GM23338 (cell line): ENCODE data around the gene EMC6. TPM values are rescaled to one million over a fixed set of nuclear protein-coding genes. Genes with fewer than 3 reads are reported as not detected.

Source experiments
- ATAC-seq: fragments of 200-7000 bp; cut with Tn5 transposase; 3 replicates; pipeline ENCODE4 v1.9.1; 2020
- DNase-seq: peaks from one replicate; pipeline ENCODE4 v3.0.0-alpha.2; 2015; ENCODE audit warnings: low spot score
- H2AFZ ChIP-seq: fragments of 200-600 bp; sonication (generic); 2 replicates; pipeline ENCODE4 v1.8.0; 2016; ENCODE audit warnings: antibody characterized with exemption, mild to moderate bottlenecking, moderate library complexity
- H3F3A ChIP-seq: fragments of 200-600 bp; sonication (generic); replicated peaks from 2 replicates; pipeline ENCODE4 v1.8.0; 2017; ENCODE audit warnings: antibody characterized with exemption, mixed run types, low read depth
- H3K27ac ChIP-seq: fragments of 200-600 bp; sonication (generic); 2 replicates; pipeline ENCODE4 v1.6.1; 2016; ENCODE audit warnings: low read depth
- H3K27me3 ChIP-seq: fragments of 200-600 bp; sonication (generic); 2 replicates; pipeline ENCODE4 v1.8.0; 2016; ENCODE audit warnings: mild to moderate bottlenecking, mixed run types, moderate library complexity; ENCODE audit not compliant: insufficient read depth
- H3K36me3 ChIP-seq: fragments of 200-600 bp; sonication (generic); 2 replicates; pipeline ENCODE4 v1.8.0; 2016; ENCODE audit warnings: mild to moderate bottlenecking; ENCODE audit not compliant: insufficient read depth
- H3K4me1 ChIP-seq: fragments of 200-600 bp; sonication (generic); 2 replicates; pipeline ENCODE4 v1.8.0; 2016; ENCODE audit warnings: mild to moderate bottlenecking, moderate library complexity; ENCODE audit not compliant: insufficient read depth
- H3K4me2 ChIP-seq: fragments of 200-600 bp; sonication (generic); 2 replicates; pipeline ENCODE4 v1.7.1; 2017; ENCODE audit warnings: mixed run types
- H3K4me3 ChIP-seq: fragments of 200-600 bp; sonication (generic); 2 replicates; pipeline ENCODE4 v1.6.1; 2016; ENCODE audit warnings: mixed run types
- H3K79me2 ChIP-seq: fragments of 200-600 bp; sonication (generic); replicated peaks from 2 replicates; pipeline ENCODE4 v1.8.0; 2017; ENCODE audit warnings: mild to moderate bottlenecking; ENCODE audit not compliant: insufficient read depth
- H3K9me2 ChIP-seq: fragments of 200-600 bp; sonication (generic); 2 replicates; pipeline ENCODE4 v1.8.0; 2017; ENCODE audit not compliant: insufficient read depth
- H4K20me1 ChIP-seq: fragments of 200-600 bp; sonication (generic); replicated peaks from 2 replicates; pipeline ENCODE4 v1.8.0; 2017; ENCODE audit warnings: mild to moderate bottlenecking; ENCODE audit not compliant: insufficient read depth
- H3K27ac Mint-ChIP-seq: 2 replicates; pipeline ENCODE4 v1.8.0; 2020; ENCODE audit warnings: inconsistent platforms, mild to moderate bottlenecking, moderate library complexity, mixed read lengths
- H3K27me3 Mint-ChIP-seq: 3 replicates; pipeline ENCODE4 v1.8.0; 2022; ENCODE audit warnings: low read depth, mild to moderate bottlenecking, moderate library complexity, mixed read lengths, inconsistent platforms; ENCODE audit not compliant: insufficient read depth, poor library complexity
- H3K36me3 Mint-ChIP-seq: 3 replicates; pipeline ENCODE4 v1.8.0; 2021; ENCODE audit warnings: low read depth, mild to moderate bottlenecking, inconsistent platforms, moderate library complexity, mixed read lengths
- H3K4me1 Mint-ChIP-seq: 3 replicates; pipeline ENCODE4 v1.8.0; 2020; ENCODE audit warnings: mild to moderate bottlenecking, inconsistent platforms, mixed read lengths
- H3K4me3 Mint-ChIP-seq: 3 replicates; pipeline ENCODE4 v1.8.0; 2021; ENCODE audit warnings: moderate library complexity, mild to moderate bottlenecking, inconsistent platforms, mixed read lengths
- H3K9me3 Mint-ChIP-seq: 3 replicates; pipeline ENCODE4 v1.8.0; 2020; ENCODE audit warnings: moderate library complexity, mild to moderate bottlenecking, inconsistent platforms, mixed read lengths
- CREB1 ChIP-seq: fragments of 250-450 bp; sonication (Bioruptor Pico); IDR thresholded peaks from 2 replicates; pipeline ENCODE4 v1.5.0; 2020; ENCODE audit warnings: low read depth, mild to moderate bottlenecking, moderate library complexity
- CTCF ChIP-seq, 2 experiments: fragments of 200-600 bp in 1 of 2; sonication (generic) in 1 of 2; conservative IDR thresholded peaks; 2 replicates each; pipeline versions ENCODE4 v1.5.1 to v1.6.1; 2016 to 2017; ENCODE audit warnings: antibody characterized with exemption in 2 of 2, low read depth in 2 of 2, mild to moderate bottlenecking in 2 of 2, moderate library complexity in 1 of 2
- EZH2phosphoT487 ChIP-seq: fragments of 200-600 bp; sonication (generic); IDR thresholded peaks from one replicate; pipeline ENCODE4 v1.8.1; 2018; ENCODE audit warnings: antibody characterized with exemption; ENCODE audit not compliant: unreplicated experiment
- JUNB ChIP-seq: IDR thresholded peaks from one replicate; pipeline ENCODE4 v1.6.1; 2016; ENCODE audit warnings: antibody characterized with exemption; ENCODE audit not compliant: unreplicated experiment
- NANOG ChIP-seq: IDR thresholded peaks from 2 replicates; pipeline ENCODE4 v1.6.1; 2016; ENCODE audit warnings: antibody characterized with exemption, borderline replicate concordance
- POLR2AphosphoS5 ChIP-seq: IDR thresholded peaks from 2 replicates; pipeline ENCODE4 v1.6.1; 2016; ENCODE audit warnings: antibody characterized with exemption, low read depth
- REST ChIP-seq: IDR thresholded peaks from one replicate; pipeline ENCODE4 v1.6.1; 2018; ENCODE audit warnings: antibody characterized with exemption; ENCODE audit not compliant: unreplicated experiment
- STAT1 ChIP-seq: IDR thresholded peaks from one replicate; pipeline ENCODE4 v1.6.1; 2016; ENCODE audit warnings: antibody characterized with exemption; ENCODE audit not compliant: unreplicated experiment
- ZNF114 ChIP-seq: fragments of 250-450 bp; sonication (Bioruptor Pico); IDR thresholded peaks from 2 replicates; pipeline ENCODE4 v1.5.0; 2020; ENCODE audit warnings: mild to moderate bottlenecking, moderate library complexity
- ZNF331 ChIP-seq: fragments of 250-450 bp; sonication (Bioruptor Pico); IDR thresholded peaks from 2 replicates; pipeline ENCODE4 v1.5.0; 2020; ENCODE audit warnings: low read depth, mild to moderate bottlenecking, moderate library complexity
- polyA plus RNA-seq: library from polyadenylated mRNA; unstranded; fragments of >200 nt; fragmentation: Nextera tagmentation; extraction: Ambion mirVana; gene quantifications from 2 replicates; pipeline ENCODE4 v1.2.1, GENCODE V29; 2016
- total RNA-seq: library from RNA; depleted of rRNA; stranded (reverse); fragments of >200 nt; shearing (Covaris generic); gene quantifications from 2 replicates; pipeline ENCODE4 v1.2.3, GENCODE V29; 2014
- TF ChIP-seq, protein P1 (sequence below): IDR thresholded peaks from 2 replicates; pipeline ENCODE4 v1.6.1; 2016; ENCODE audit warnings: antibody characterized with exemption
- TF ChIP-seq, protein P2 (sequence below): fragments of 250-450 bp; sonication (Bioruptor Pico); IDR thresholded peaks from 2 replicates; pipeline ENCODE4 v1.5.0; 2020; ENCODE audit warnings: mild to moderate bottlenecking, moderate library complexity

Gene EMC6
- total and polyA plus RNA-seq, 2 experiments from 2014 or later: 48.0 to 230 TPM

DNA sequence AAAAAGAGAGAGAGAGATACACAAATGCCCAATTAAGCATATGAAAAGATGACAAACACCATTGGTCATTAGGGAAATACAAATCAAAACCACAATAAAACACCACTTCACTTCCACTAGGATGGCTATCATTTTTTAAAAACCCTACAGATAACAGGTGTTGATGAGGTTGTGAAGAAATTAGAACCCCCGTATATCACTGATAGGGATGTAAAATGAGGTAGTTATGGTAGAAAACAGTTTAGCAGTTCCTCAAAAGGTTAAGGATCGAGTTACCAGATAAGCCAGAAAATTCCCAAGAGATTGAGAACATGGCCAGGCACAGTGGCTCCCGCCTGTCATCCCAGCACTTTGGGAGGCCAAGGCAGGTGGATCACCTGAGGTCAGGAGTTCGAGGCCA lies 24.5 kb downstream of the EMC6 start:
- Mint-ChIP-seq H3K27ac (no peak overlapping the region), H3K4me1 (peaks cover 14% of the 10 kb centered on the region), H3K27me3 (peaks cover 26% of the 10 kb centered on the region), H3K9me3 (peaks cover 6% of the 10 kb centered on the region; the same call in 1 of the 3 replicates), H3K36me3 (no peaks in the 10 kb centered on the region), H3K4me3 (no peak overlapping the region)
- ATAC-seq (no peak), DNase-seq (no peak)
- Histone ChIP-seq H2AFZ (no peak overlapping the region), H3K36me3 (no peaks in the 10 kb centered on the region), H3K79me2 (no peaks in the 10 kb centered on the region), H3K4me2 (no peak overlapping the region), H3K4me1 (peaks cover 16% of the 10 kb centered on the region; the same call in 1 of the 2 replicates), H4K20me1 (no peaks in the 10 kb centered on the region), H3K9me2 (no peaks in the 10 kb centered on the region), H3K4me3 (no peak overlapping the region), H3K27ac (no peak overlapping the region), H3K27me3 (peaks cover 25% of the 10 kb centered on the region), H3F3A (peaks cover 12% of the 10 kb centered on the region)
- no peak for TF ChIP-seq ZNF114 (CRISPR knock-in tag)
- TF ChIP-seq CTCF (conservative IDR thresholded peaks at IDR 0.05; ENCODE audit: low read depth in 2 of 2): no peak
- no peak for TF ChIP-seq CREB1 (CRISPR knock-in tag)
- no peak for TF ChIP-seq EZH2phosphoT487
- no peak for TF ChIP-seq REST
- TF ChIP-seq POLR2AphosphoS5: no peak
- TF ChIP-seq ZNF331 (CRISPR knock-in tag): no peak
- TF ChIP-seq, protein P1, sequence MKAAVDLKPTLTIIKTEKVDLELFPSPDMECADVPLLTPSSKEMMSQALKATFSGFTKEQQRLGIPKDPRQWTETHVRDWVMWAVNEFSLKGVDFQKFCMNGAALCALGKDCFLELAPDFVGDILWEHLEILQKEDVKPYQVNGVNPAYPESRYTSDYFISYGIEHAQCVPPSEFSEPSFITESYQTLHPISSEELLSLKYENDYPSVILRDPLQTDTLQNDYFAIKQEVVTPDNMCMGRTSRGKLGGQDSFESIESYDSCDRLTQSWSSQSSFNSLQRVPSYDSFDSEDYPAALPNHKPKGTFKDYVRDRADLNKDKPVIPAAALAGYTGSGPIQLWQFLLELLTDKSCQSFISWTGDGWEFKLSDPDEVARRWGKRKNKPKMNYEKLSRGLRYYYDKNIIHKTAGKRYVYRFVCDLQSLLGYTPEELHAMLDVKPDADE: no peak
- no peak for TF ChIP-seq NANOG
- TF ChIP-seq, protein P2, sequence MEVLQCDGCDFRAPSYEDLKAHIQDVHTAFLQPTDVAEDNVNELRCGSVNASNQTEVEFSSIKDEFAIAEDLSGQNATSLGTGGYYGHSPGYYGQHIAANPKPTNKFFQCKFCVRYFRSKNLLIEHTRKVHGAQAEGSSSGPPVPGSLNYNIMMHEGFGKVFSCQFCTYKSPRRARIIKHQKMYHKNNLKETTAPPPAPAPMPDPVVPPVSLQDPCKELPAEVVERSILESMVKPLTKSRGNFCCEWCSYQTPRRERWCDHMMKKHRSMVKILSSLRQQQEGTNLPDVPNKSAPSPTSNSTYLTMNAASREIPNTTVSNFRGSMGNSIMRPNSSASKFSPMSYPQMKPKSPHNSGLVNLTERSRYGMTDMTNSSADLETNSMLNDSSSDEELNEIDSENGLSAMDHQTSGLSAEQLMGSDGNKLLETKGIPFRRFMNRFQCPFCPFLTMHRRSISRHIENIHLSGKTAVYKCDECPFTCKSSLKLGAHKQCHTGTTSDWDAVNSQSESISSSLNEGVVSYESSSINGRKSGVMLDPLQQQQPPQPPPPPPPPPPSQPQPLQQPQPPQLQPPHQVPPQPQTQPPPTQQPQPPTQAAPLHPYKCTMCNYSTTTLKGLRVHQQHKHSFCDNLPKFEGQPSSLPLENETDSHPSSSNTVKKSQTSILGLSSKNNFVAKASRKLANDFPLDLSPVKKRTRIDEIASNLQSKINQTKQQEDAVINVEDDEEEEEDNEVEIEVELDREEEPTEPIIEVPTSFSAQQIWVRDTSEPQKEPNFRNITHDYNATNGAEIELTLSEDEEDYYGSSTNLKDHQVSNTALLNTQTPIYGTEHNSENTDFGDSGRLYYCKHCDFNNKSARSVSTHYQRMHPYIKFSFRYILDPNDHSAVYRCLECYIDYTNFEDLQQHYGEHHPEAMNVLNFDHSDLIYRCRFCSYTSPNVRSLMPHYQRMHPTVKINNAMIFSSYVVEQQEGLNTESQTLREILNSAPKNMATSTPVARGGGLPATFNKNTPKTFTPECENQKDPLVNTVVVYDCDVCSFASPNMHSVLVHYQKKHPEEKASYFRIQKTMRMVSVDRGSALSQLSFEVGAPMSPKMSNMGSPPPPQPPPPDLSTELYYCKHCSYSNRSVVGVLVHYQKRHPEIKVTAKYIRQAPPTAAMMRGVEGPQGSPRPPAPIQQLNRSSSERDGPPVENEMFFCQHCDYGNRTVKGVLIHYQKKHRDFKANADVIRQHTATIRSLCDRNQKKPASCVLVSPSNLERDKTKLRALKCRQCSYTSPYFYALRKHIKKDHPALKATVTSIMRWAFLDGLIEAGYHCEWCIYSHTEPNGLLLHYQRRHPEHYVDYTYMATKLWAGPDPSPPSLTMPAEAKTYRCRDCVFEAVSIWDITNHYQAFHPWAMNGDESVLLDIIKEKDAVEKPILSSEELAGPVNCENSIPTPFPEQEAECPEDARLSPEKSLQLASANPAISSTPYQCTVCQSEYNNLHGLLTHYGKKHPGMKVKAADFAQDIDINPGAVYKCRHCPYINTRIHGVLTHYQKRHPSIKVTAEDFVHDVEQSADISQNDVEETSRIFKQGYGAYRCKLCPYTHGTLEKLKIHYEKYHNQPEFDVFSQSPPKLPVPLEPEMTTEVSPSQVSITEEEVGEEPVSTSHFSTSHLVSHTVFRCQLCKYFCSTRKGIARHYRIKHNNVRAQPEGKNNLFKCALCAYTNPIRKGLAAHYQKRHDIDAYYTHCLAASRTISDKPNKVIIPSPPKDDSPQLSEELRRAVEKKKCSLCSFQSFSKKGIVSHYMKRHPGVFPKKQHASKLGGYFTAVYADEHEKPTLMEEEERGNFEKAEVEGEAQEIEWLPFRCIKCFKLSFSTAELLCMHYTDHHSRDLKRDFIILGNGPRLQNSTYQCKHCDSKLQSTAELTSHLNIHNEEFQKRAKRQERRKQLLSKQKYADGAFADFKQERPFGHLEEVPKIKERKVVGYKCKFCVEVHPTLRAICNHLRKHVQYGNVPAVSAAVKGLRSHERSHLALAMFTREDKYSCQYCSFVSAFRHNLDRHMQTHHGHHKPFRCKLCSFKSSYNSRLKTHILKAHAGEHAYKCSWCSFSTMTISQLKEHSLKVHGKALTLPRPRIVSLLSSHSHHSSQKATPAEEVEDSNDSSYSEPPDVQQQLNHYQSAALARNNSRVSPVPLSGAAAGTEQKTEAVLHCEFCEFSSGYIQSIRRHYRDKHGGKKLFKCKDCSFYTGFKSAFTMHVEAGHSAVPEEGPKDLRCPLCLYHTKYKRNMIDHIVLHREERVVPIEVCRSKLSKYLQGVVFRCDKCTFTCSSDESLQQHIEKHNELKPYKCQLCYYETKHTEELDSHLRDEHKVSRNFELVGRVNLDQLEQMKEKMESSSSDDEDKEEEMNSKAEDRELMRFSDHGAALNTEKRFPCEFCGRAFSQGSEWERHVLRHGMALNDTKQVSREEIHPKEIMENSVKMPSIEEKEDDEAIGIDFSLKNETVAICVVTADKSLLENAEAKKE (CRISPR knock-in tag): no peak
- TF ChIP-seq STAT1: no peak
- no peak for TF ChIP-seq JUNB
